Stimulated activated CD8-positive, alpha-beta memory T cell treated with anti-CD3 and anti-CD28 coated beads, Interleukin-15, amount 100 ng/mL, for 24 hours (primary cell): ENCODE results near the gene CCDC107.

ENCODE experiments used
- DNase-seq: peaks from one replicate; pipeline ENCODE4 v3.0.0-alpha.2; 2020; ENCODE audit warnings: low read depth

Gene CCDC107

GRCh38 chr9:35684921-35685320, 26.8 kb downstream of the CCDC107 start:
- DNase-seq: no peak

- no peak for DNase-seq
Measured at GRCh38 chr9:35685506-35685905, 27.4 kb downstream of the CCDC107 start.

- no peak for DNase-seq
Measured at GRCh38 chr9:35686222-35687203, 28.4 kb downstream of the CCDC107 start.

- DNase-seq: no peak
Measured at GRCh38 chr9:35687306-35687705, 29.2 kb downstream of the CCDC107 start.

GRCh38 chr9:35687972-35688557, 30.0 kb downstream of the CCDC107 start:
- no peak for DNase-seq

- DNase-seq: no peak
Measured at GRCh38 chr9:35688558-35689541, 30.8 kb downstream of the CCDC107 start.

- no peak for DNase-seq
Measured at GRCh38 chr9:35689542-35690293, 31.6 kb downstream of the CCDC107 start, which contains the start of gene TPM2. TPM2 (minus strand) TSS chr9:35689925; CDS start chr9:35689817, 108 bp downstream.

- no peak for DNase-seq
Measured at GRCh38 chr9:35690294-35690613, 32.2 kb downstream of the CCDC107 start.

- no peak for DNase-seq
Measured at GRCh38 chr9:35690614-35691333, 32.7 kb downstream of the CCDC107 start.

GRCh38 chr9:35691334-35691650, 33.2 kb downstream of the CCDC107 start:
- no peak for DNase-seq

GRCh38 chr9:35691757-35692301, 33.7 kb downstream of the CCDC107 start:
- DNase-seq: no peak

- no peak for DNase-seq
Measured at GRCh38 chr9:35695943-35696401, 37.9 kb downstream of the CCDC107 start.

- DNase-seq: no peak
Measured at GRCh38 chr9:35696520-35697215, 38.6 kb downstream of the CCDC107 start.

- no peak for DNase-seq
Measured at GRCh38 chr9:35697486-35697885, 39.4 kb downstream of the CCDC107 start.

GRCh38 chr9:35698231-35698630, 40.1 kb downstream of the CCDC107 start:
- DNase-seq: no peak

- no peak for DNase-seq
Measured at GRCh38 chr9:35700031-35700430, 41.9 kb downstream of the CCDC107 start.

- DNase-seq: no peak
Measured at GRCh38 chr9:35700942-35701341, 42.9 kb downstream of the CCDC107 start.

GRCh38 chr9:35702696-35703095, 44.6 kb downstream of the CCDC107 start:
- no peak for DNase-seq

GRCh38 chr9:35703906-35704672, 46.0 kb downstream of the CCDC107 start:
- no peak for DNase-seq
